ENCODE results near the gene NFKB1.

NFKB1 gene

GRCh38 chr4:102497986-102498385 lies 3.2 kb upstream of the NFKB1 start:
- no peak for DNase-seq

GRCh38 chr4:102500352-102500695 lies 835 bp upstream of the NFKB1 start:
- DNase-seq, result peak in 28 of 56 donors; percentile 2 to 64 (median 20)

GRCh38 chr4:102501447-102501696 lies 213 bp downstream of the NFKB1 start:
- DNase-seq, result peak in 5 of 56 donors; percentile 59 to 76 (median 60)

GRCh38 chr4:102502543-102502818 lies 1.3 kb downstream of the NFKB1 start:
- no peak for DNase-seq

GRCh38 chr4:102503301-102503746 lies 2.2 kb downstream of the NFKB1 start:
- no peak for DNase-seq

GRCh38 chr4:102503831-102504786 lies 3.0 kb downstream of the NFKB1 start:
- no peak for DNase-seq

- no peak for DNase-seq
Observed at GRCh38 chr4:102504941-102505340, 3.8 kb downstream of the NFKB1 start.

- no peak for DNase-seq
Observed at GRCh38 chr4:102505708-102506107, 4.5 kb downstream of the NFKB1 start.

- DNase-seq, result no peak
Observed at GRCh38 chr4:102506523-102506922, 5.4 kb downstream of the NFKB1 start.

GRCh38 chr4:102511830-102512605 lies 10.9 kb downstream of the NFKB1 start:
- DNase-seq, result no peak

- no peak for DNase-seq
Observed at GRCh38 chr4:102514298-102514964, 13.3 kb downstream of the NFKB1 start.

GRCh38 chr4:102517753-102518152 lies 16.6 kb downstream of the NFKB1 start:
- no peak for DNase-seq

GRCh38 chr4:102518703-102519131 lies 17.6 kb downstream of the NFKB1 start:
- DNase-seq, result peak in 4 of 56 donors; percentile 10 to 15 (median 12)

- DNase-seq, result no peak
Observed at GRCh38 chr4:102519925-102520324, 18.8 kb downstream of the NFKB1 start.

- no peak for DNase-seq
Observed at GRCh38 chr4:102521570-102521969, 20.4 kb downstream of the NFKB1 start.

- no peak for DNase-seq
Observed at GRCh38 chr4:102522031-102522440, 20.9 kb downstream of the NFKB1 start.

- no peak for DNase-seq
Observed at GRCh38 chr4:102524691-102525090, 23.5 kb downstream of the NFKB1 start.

GRCh38 chr4:102525097-102525496 lies 23.9 kb downstream of the NFKB1 start:
- DNase-seq, result no peak

GRCh38 chr4:102525504-102525903 lies 24.3 kb downstream of the NFKB1 start:
- DNase-seq, result no peak

- no peak for DNase-seq
Observed at GRCh38 chr4:102526532-102526931, 25.4 kb downstream of the NFKB1 start.

- DNase-seq, result no peak
Observed at GRCh38 chr4:102527695-102528283, 26.6 kb downstream of the NFKB1 start.

GRCh38 chr4:102529977-102530376 lies 28.8 kb downstream of the NFKB1 start:
- no peak for DNase-seq

All from nucleus accumbens (tissue), 56 donors.